GM12873 (cell line): ENCODE data around the gene KRR1.
A peak's percentile ranks its signal among the peaks of the same experiment; 100 is the strongest.

ENCODE experiments used
- TF ChIP-seq, protein P1 (sequence below): IDR thresholded peaks from 2 replicates; pipeline ENCODE4 v1.5.1; 2012; ENCODE audit warnings: low read depth, mild to moderate bottlenecking, moderate library complexity, low read length, control low read depth; ENCODE audit not compliant: insufficient read depth; ENCODE audit errors: missing control alignments

The KRR1 gene

DNA sequence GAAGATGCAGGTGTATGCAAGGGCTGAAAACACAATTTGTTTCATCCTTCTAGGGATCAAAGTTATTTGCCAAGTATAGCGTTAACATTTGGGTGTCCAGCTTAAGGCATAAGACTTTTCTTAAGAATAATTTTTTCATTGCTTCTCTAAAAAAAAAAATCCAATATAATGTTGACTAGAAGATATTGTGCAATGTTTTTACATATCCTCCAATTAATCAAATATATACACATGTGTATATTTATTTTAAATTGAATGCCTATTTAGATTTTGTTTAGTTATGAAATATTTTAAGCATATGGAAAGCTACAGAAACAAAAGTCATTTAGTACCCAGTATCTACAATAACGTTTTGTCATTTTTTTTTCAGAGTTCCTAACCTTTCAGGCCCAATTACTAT is 28.5 kb upstream of the KRR1 start:
- TF ChIP-seq, protein P1, sequence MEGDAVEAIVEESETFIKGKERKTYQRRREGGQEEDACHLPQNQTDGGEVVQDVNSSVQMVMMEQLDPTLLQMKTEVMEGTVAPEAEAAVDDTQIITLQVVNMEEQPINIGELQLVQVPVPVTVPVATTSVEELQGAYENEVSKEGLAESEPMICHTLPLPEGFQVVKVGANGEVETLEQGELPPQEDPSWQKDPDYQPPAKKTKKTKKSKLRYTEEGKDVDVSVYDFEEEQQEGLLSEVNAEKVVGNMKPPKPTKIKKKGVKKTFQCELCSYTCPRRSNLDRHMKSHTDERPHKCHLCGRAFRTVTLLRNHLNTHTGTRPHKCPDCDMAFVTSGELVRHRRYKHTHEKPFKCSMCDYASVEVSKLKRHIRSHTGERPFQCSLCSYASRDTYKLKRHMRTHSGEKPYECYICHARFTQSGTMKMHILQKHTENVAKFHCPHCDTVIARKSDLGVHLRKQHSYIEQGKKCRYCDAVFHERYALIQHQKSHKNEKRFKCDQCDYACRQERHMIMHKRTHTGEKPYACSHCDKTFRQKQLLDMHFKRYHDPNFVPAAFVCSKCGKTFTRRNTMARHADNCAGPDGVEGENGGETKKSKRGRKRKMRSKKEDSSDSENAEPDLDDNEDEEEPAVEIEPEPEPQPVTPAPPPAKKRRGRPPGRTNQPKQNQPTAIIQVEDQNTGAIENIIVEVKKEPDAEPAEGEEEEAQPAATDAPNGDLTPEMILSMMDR: no peak

DNA sequence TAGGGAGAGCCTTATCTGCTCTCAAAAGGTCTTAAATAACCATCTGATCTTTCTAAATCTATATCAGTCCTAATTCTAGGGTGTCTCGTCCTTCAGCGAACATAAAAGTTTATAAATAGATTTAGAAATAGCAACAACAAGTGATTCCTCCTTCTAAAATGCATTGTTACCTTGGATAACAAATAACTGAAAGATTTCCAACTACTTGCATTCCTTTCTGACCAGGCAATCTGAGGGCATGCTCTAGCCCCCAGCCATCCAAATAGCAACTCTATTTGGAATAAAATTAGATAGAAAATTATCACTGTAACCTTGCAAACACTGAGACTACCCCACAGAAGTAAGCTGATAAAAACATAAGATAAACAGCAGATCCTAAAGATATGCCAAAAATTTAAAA is 21.8 kb upstream of the KRR1 start:
- TF ChIP-seq, protein P1: no peak

DNA sequence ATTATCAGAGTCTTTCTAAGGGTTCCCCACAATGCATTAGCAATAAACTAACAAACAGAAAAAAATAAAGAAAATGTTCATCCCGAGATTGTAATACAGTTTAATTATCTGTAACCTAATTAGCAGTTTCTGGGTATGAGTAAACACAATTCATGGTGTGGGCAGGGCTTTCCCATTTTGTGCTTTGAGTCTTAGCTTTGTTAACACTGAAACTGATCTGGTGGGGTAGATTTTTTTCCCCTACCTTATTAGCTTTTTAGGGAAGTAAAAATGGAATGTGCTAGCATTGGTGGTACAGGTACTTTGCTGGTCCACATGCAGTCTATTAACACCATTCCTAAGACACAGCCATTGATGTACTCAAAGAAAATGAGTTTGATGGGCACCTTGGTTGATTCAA is 18.4 kb upstream of the KRR1 start:
- TF ChIP-seq, protein P1: no peak

- TF ChIP-seq, protein P1: no peak
Observed at GRCh38 chr12:75529316-75529715, 17.9 kb upstream of the KRR1 start.

- TF ChIP-seq, protein P1: no peak
Observed at GRCh38 chr12:75528692-75529091, 17.3 kb upstream of the KRR1 start.

GRCh38 chr12:75528272-75528671 is 16.9 kb upstream of the KRR1 start:
- TF ChIP-seq, protein P1: no peak

- TF ChIP-seq, protein P1: peak; percentile 70
Observed at GRCh38 chr12:75526655-75527511, 15.5 kb upstream of the KRR1 start.
